ENCODE data around the gene ZNF697.
A peak's percentile ranks its signal among the peaks of the same experiment; 100 is the strongest.
"Not testable (repeated sequence)": the region's sequence is repeated elsewhere in the genome, so short reads cannot be mapped to it uniquely, and the experiment has no call there.

Gene ZNF697

GRCh38 chr1:119647734-119648619 is at the start of gene ZNF697:
TSS of gene ZNF697 (minus strand) at chr1:119648266. CDS start at chr1:119626100, 22,166 bp downstream.
- DNase-seq: peak; percentile 79

DNA sequence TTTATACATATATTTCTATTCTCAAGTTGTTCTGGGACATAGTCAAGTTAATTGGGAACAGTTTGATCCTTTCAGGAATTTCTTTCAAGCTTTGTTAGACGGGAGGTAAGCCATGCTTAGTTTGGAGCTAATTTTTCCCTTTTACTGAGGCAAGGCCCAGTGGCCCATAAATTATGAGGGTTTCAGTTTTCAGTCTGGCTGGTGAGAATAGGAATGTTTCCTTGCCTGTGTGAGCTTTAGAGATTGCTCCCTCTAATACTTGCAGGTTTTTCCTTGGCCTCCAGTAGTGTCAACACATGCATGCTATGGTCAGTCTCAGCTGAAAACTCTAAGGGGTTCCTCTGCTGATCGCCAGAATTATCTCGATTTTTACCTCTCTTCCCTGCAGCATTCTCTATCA is 49.5 kb upstream of the ZNF697 start:
- no peak for DNase-seq

- not testable (repeated sequence) for DNase-seq
These were observed 48.8 kb upstream of the ZNF697 start for GRCh38 chr1:119696863-119697262.

DNA sequence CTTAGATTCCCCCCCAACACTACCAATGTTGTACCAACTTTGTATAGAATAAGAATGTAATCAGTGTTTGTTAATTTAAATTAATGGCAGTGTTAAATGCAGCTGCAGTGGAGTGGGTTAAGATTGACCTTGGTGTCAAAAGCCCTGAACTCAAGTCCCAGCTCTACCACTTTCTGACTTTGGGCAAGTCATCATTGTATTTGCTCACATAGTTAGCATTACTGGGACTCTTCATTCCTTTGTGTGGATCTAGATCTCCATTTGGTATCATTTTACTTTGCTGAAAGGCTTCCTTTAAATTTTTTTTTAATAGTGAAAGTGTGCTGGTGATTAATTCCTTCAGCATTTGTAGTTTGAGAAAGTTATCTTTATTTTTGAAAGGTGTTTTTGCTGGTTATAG is 41.4 kb upstream of the ZNF697 start:
- DNase-seq: no peak

DNA sequence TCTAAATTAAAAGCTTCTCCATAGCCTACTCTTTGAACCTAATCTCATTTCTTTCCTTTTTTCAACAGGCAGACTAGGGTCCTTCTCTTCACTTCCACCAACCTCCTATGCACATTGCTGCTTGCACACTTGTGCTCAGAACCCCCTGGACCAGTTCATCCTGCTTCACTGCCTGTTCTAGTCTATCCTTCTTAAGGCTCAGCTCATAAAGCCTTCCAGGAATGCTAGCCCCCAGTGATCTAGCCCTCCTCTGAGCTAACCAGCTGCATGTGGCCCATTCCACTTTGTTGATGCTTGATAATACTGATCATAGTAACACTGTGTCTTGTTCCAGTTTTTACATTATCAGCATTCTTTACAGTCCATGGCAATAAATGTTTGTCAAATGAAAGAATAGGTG is 40.7 kb upstream of the ZNF697 start:
- no peak for DNase-seq

- DNase-seq: no peak
These were observed 39.5 kb upstream of the ZNF697 start for GRCh38 chr1:119687434-119688079.

- no peak for DNase-seq
These were observed 38.6 kb upstream of the ZNF697 start for GRCh38 chr1:119686661-119687060.

DNA sequence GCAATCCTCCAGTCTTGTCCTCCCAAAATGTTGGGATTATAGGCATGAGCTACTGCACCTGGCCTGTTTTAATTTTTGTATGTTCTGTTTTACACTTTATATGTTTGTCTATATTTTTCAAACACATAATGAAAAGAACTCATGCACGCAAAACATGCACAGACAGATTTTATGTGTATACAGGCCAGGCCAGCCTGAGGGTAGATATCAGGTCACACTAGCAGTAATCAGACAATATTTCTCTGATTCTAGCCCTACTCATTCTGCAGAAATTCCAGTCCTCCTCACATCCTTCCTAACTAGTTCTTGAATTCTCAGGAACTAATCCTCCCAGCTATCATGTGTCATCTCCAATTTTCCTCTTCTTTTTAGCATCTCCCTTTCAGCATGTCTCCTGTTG is 35.8 kb upstream of the ZNF697 start:
- DNase-seq: no peak

DNA sequence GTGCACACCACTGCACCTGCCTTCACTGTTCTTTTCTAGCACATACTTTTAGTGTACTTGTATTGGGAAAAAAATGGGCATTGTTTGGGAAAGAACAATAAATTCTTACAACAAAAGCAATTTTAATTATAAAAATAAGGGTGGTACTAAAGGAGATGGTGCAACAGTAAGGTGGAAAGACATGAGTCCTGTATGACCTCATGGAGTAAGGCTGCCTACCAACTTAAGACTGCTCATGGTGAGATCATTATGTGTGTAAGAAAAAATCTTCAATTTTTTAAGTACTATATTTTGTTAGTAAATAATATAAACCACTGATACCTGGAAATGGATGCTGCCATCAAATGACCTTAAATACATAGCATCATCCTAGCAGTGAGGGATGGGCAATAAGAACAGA is 34.1 kb upstream of the ZNF697 start:
- no peak for DNase-seq

- DNase-seq: no peak
These were observed 33.5 kb upstream of the ZNF697 start for GRCh38 chr1:119681560-119681959.

- no peak for DNase-seq
These were observed 32.7 kb upstream of the ZNF697 start for GRCh38 chr1:119680723-119681122.

- DNase-seq: no peak
These were observed 32.1 kb upstream of the ZNF697 start for GRCh38 chr1:119680193-119680592.

DNA sequence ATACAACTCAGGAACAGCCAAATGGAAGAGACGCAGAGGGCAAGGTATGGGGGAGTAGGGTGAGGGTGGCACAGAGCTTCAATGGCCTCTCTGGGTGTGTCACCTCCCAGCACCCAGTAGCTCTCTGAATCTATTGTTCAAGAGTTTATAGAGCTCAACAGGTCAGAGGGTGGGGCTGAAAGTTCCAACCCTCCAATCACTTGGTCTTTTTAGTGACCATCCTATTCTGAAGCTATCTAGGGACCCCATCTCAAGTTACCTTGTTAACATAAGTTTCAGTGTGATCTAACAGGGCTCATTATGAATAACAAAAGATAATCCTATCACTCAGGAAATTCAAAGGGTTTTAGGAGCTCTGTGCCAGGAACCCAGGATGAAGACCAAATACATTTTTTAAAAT is 31.2 kb upstream of the ZNF697 start:
- DNase-seq: no peak

GRCh38 chr1:119676571-119677206 is 28.6 kb upstream of the ZNF697 start:
- no peak for DNase-seq

- DNase-seq: peak; percentile 82
These were observed 27.6 kb upstream of the ZNF697 start for GRCh38 chr1:119675349-119676345.

DNA sequence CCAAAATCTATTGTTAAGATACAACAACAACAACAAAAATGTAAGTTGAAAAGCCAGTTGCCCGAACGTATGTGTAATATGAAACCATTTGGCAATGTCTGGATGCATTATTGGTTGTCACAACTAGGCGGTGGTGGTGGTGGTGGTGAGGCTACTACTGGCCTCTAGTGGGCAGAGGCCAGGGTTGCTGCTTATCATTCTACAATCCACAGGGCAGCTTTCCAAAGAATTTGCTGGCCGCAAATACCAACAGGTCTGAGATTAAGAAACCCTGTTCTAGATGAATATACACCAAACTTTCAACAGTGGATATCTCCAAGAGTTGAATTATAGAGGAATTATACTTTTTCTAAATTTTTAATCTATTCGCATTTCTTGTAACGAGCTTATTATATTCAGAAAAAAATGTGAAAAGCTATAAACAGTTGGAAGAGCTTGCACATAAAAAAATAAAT is 26.8 kb upstream of the ZNF697 start:
- DNase-seq: no peak

DNA sequence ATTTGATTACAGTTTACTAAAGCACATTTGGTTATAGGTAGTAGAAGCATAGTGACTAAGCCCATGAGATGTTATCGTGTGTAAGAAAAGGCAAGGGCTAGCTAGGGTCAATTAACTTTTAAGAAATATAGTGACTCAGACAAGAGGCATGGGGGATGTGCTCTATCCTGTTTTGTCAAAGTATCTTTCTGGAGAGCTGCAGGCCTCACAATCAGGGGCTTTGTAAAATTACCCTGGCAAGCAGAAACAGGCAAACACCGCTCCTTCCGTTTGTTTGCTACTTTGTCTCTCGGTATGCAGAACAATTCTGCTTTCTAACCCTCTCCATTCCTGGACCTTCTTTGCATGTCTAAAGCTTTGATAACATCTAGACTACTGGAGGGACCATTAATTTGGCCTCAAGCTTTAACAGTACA is 26.1 kb upstream of the ZNF697 start:
- no peak for DNase-seq

DNA sequence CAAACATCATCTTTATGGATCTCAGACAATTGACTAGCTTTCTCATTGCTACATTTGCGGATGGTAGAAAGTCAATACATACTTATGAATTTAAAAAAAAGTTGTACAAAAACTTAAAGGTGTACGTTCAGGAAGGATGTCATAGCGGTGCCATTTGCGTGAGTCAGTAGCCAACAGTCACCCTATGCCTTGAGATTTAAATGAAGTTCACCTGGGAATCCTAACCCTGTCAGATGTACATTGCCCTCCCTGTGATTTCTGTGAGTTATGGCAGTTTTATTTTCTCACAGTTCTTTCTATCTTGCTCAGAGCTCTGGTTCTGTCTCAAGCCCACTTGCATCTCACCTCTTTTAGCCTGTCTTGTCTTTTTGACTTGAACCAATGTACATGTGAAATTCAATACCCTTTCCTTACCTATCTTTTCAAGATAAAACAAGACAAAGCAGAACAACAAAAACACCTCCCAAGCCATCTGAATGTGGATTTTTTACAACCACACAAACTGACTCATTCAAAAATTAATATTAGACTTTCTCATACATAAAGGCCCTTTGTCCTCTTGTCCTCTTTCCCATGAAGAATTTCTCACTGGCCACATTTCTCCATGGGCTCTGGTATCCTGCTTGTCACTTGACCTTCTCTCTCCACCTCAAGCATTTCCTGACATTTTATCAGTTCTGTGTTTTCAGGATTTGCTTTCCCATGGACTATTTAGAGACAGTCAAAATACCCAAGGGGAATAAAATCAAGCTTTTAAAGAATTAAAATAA is 25.3 kb upstream of the ZNF697 start:
- no peak for DNase-seq

DNA sequence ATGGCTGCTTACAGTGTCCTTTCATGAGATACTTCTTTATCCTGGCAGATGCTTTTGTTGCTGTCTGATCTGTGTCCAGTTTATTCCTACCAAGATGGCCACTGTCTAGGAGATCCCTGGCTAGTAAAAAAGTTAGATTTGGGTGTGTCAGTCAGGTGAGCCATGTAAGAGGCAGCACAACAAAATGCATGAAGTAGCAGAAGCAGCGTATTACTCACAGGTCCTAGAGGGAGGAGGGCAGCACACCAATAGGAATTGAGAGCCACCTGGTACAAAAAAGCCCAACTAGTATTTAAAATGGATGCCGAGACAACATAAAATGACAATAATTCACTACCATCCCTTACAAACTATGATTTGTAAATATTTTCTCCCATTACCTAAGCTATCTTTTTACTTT is 22.8 kb upstream of the ZNF697 start:
- no peak for DNase-seq

GRCh38 chr1:119667173-119667572 is 19.1 kb upstream of the ZNF697 start:
- DNase-seq: no peak

DNA sequence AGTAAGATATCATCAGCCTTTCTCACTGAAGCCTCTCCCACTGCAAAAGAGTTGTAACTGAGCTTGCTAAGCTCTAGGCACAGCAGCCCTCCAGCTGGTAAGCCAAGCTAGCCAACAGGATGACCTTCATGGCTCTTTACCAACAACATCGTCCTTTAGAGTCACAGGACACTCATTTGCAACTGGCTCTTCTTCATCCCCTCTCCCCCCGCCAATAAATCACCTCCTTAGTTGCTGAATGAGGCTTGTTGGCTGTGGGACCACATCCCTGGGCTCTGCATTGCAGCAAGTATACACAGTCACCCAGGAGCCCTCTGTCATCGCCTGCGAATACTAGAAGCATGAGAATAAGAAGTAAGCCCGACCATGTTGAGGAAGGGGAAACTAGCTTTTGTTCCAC is 16.0 kb upstream of the ZNF697 start:
- no peak for DNase-seq

DNA sequence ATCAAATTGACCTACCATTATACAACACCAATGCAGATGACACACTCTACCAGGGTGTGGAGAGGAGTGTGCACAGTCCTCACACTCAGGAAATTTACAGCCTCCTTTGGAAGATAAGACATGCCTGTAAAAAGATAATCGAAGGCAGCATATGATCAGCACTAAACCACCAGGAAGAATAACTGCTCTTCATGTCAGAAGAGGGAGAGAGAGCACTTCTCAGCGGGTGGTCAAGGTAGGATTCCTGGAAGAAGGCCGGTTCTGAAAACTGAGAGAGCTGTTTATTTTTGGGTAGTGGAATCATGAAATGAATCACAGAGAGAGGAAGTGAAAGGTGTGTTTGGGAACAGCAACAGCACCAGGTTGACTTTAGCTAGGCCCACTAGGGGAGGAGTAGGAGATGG is 14.0 kb upstream of the ZNF697 start:
- DNase-seq: no peak

Data from activated CD8-positive, alpha-beta memory T cell treated with anti-CD3 and anti-CD28 coated beads for 24 hours (primary cell).